Hindlimb muscle (tissue), 1 donor: ENCODE data around the gene MKNK2. TPM values are rescaled to one million over a fixed set of nuclear protein-coding genes. Genes with fewer than 3 reads are reported as not detected.
"Not testable (repeated sequence)": the region's sequence is repeated elsewhere in the genome, so short reads cannot be mapped to it uniquely, and the experiment has no call there.

Experiments used
- DNase-seq: peaks from one replicate; pipeline ENCODE4 v3.0.0-alpha.2; 2013
- polyA plus RNA-seq: library from polyadenylated mRNA; unstranded; fragments of 120-200 nt; gene quantifications from one replicate; pipeline ENCODE4 v1.2.1, GENCODE V29; 2013; ENCODE audit not compliant: insufficient read length

Gene MKNK2
- polyA plus RNA-seq, 1 donor, result 116 TPM

DNA sequence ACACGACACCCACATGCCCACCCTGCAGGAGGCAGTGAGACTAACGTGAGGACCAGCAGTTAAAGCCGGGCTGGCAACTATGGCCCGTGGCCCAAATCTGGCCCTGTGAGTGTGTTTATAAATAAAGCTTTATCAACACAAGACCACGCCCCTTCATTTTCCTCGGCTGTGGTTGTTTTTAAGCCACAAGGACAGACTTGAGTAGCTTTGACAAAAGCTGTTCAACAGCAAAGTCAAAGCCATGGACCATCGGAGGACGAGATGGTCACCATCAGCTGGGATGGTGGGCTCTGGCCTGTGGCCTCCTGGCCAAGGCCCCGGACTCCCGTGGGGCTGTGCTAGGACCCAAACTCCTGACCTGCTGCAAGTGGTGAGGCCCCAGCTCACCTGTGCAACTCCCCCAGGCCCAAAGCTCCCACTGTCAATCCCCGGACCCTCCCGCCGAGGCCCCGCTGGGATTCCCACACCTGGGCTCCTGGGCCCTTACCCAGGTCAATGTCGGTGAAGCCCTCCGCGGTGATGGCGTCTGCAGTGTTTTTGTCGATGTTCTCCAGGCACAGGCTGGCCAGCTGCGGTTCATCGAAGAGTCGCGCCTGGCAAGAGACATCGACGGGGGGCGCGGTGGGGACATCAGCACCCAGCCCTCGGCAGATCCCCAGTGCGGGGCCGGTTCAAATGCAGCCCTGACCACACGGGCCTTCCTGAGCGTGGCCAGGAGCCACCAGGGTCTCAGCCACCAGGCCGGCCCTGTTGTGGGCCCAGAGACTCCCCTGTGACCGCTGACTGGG is 60.6 kb downstream of the MKNK2 start:
- DNase-seq, result no peak

DNA sequence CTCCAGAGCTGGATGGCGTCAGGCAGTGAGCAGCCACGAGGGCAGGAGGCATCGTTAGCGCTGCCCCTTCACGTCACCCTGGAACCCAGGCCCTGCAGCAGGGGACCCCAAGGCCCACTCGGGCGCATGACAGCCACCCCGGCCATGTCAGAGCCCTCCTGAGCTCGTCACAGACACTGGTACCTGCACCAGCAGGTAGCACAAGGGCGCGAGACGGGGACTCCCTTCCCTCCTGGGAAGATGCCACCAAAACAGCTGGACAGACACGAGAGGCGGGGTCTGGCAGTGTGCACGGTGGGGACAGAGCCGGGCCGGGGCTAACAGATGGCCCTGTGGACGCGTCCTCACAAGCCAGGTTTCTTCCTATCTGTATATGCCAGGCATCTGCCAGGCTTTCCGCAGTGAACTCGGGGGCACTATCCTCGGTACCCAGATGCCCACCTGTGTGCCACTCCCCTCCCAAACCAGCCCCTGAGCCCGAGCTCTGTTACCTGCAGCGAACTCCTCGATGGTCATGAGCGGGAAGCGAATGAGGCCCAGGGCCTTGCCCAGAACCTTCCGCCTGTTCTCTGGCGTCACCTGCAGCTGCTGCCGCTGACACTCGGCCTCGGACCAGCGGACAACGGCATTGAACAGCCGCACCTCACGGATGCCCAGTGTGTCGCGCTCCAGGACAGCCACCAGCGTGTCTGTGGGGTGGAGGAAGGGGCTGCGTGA is 61.4 kb downstream of the MKNK2 start:
- DNase-seq, result no peak

DNA sequence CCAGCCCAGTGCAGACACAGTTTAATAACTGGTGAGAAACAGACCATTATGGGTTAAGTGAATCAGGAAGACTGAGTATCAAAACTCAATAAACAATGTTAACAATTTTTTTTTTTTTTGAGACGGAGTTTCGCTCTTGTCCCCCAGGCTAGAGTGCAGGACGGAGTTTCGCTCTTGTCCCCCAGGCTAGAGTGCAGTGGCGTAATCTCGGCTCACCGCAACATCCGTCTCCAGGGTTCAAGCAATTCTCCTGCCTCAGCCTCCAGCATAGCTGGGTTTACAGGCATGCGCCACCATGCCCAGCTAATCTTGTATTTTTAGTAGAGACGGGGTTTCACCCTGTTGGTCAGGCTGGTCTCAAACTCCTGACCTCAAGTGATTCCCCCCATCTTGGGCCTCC is 62.6 kb downstream of the MKNK2 start:
- DNase-seq, result not testable (repeated sequence)

Other genes with a start within 250 kb of the MKNK2 start
- gene ATP8B3, start 239.0 kb downstream of the MKNK2 start, polyA plus RNA-seq, result 1.1 TPM
- 24.2 TPM for gene REXO1, start 202.8 kb downstream of the MKNK2 start, polyA plus RNA-seq
- gene KLF16, start 187.7 kb downstream of the MKNK2 start, polyA plus RNA-seq, result 13.6 TPM
- 64.8 TPM for gene ABHD17A, start 165.7 kb downstream of the MKNK2 start, polyA plus RNA-seq
- gene ADAT3, start 145.8 kb downstream of the MKNK2 start, polyA plus RNA-seq, result 2.8 TPM
- gene SCAMP4, start 145.8 kb downstream of the MKNK2 start, polyA plus RNA-seq, result 32.5 TPM
- gene CSNK1G2, start 110.1 kb downstream of the MKNK2 start, polyA plus RNA-seq, result 42.8 TPM
- 83.9 TPM for gene BTBD2, start 35.5 kb downstream of the MKNK2 start, polyA plus RNA-seq
- gene MOB3A, start 45.1 kb upstream of the MKNK2 start, polyA plus RNA-seq, result 18.3 TPM
- gene IZUMO4, start 45.7 kb upstream of the MKNK2 start, polyA plus RNA-seq, result 2.9 TPM
- gene AP3D1, start 100.3 kb upstream of the MKNK2 start, polyA plus RNA-seq, result 66.5 TPM
- 24.7 TPM for gene DOT1L, start 112.7 kb upstream of the MKNK2 start, polyA plus RNA-seq
- 77.7 TPM for gene PLEKHJ1, start 185.1 kb upstream of the MKNK2 start, polyA plus RNA-seq
- 78.2 TPM for gene SF3A2, start 185.6 kb upstream of the MKNK2 start, polyA plus RNA-seq
- 8.1 TPM for gene AMH, start 198.1 kb upstream of the MKNK2 start, polyA plus RNA-seq
- gene JSRP1, start 205.2 kb upstream of the MKNK2 start, polyA plus RNA-seq, result 111 TPM
- gene PEAK3, start 230.9 kb upstream of the MKNK2 start, polyA plus RNA-seq, result not detected